Bone marrow (tissue), 2 donors: ENCODE results near the gene NPHP4.
"Not testable (repeated sequence)": the region's sequence is repeated elsewhere in the genome, so short reads cannot be mapped to it uniquely, and the experiment has no call there.

ENCODE experiments used
- DNase-seq, 2 donors: peaks; one replicate each; lab custom pipeline; 2025; lab: John Stamatoyannopoulos, UW

The NPHP4 gene

GRCh38 chr1:5934058-5934884 is 58.0 kb downstream of the NPHP4 start:
- DNase-seq, result no peak

GRCh38 chr1:5933676-5934057 is 58.6 kb downstream of the NPHP4 start:
- DNase-seq, result no peak

GRCh38 chr1:5933050-5933449 is 59.2 kb downstream of the NPHP4 start:
- DNase-seq, result no peak

GRCh38 chr1:5928714-5929400 is 63.4 kb downstream of the NPHP4 start:
- no peak for DNase-seq

GRCh38 chr1:5927506-5928370 is 64.5 kb downstream of the NPHP4 start:
- no peak for DNase-seq

- no peak for DNase-seq
Measured at GRCh38 chr1:5926686-5927435, 65.4 kb downstream of the NPHP4 start.

- not testable (repeated sequence) for DNase-seq
Measured at GRCh38 chr1:5922700-5923330, 69.4 kb downstream of the NPHP4 start.

GRCh38 chr1:5921671-5922070 is 70.6 kb downstream of the NPHP4 start:
- DNase-seq, result no peak

GRCh38 chr1:5921129-5921528 is 71.1 kb downstream of the NPHP4 start:
- DNase-seq, result no peak

GRCh38 chr1:5920201-5920600 is 72.0 kb downstream of the NPHP4 start:
- DNase-seq, result no peak

- no peak for DNase-seq
Measured at GRCh38 chr1:5918275-5918649, 74.0 kb downstream of the NPHP4 start.

GRCh38 chr1:5917591-5918274 is 74.5 kb downstream of the NPHP4 start:
- DNase-seq, result no peak

- no peak for DNase-seq
Measured at GRCh38 chr1:5917281-5917590, 75.0 kb downstream of the NPHP4 start.

- no peak for DNase-seq
Measured at GRCh38 chr1:5916572-5917280, 75.5 kb downstream of the NPHP4 start.

GRCh38 chr1:5915587-5916571 is 76.3 kb downstream of the NPHP4 start:
- DNase-seq, result peak in 1 of 2 donors; percentile 10

GRCh38 chr1:5914676-5915365 is 77.4 kb downstream of the NPHP4 start:
- DNase-seq, result no peak

GRCh38 chr1:5913876-5914275 is 78.3 kb downstream of the NPHP4 start:
- DNase-seq, result no peak

- DNase-seq, result no peak
Measured at GRCh38 chr1:5913078-5913845, 79.0 kb downstream of the NPHP4 start.
